Fibroblast of skin of left biceps (primary cell): ENCODE results near the gene SNAI1.

Experiments used
- DNase-seq, 2 experiments: peaks; one replicate each; pipeline ENCODE4 v3.0.0-alpha.2; 2013; ENCODE audit warnings: low read depth in 2 of 2

SNAI1 gene

DNA sequence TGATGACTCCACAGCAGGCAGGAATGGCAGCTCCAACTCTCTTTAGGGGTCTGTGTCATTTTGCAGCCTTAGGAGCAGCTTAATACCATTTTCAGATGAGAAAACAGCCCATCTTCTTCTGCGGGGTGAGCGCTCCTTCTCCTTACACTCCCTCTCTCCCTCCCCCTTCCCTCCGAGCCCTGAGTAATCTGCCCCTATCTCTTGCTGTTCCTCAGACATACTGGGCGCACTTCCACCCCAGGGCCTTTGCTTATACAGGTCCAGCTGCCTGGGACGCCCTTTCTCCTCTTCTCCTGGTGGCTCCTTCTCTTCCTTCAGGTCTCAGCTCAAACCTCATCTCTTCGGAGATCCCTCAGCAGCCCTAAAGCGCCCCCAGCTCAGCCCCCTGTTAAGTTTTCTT lies 54.8 kb downstream of the SNAI1 start:
- DNase-seq: no peak

DNA sequence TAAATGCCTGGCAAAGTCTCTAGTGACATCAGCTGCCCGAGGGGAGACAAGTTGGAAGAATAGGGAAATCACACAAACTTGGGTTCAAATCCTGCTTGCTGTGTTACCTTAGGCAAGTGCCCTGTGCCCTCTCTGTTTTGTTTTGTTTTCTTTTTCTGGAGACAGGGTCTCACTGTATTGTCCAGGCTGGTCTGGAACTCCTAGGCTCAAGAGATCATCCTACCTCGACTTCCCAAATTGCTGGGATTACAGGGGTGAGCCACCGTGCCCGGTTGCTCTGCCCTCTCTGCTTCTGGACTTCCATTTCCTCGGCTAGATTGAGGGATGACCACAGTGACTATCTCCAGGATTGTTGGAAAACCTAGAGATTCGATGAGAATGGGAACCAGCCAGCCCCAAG lies 55.4 kb downstream of the SNAI1 start:
- DNase-seq: no peak
